ENCODE results near the gene LTBP1. TPM values are rescaled to one million over a fixed set of nuclear protein-coding genes. Genes with fewer than 3 reads are reported as not detected.

LTBP1 gene
- total RNA-seq, 4 donors from 2014 or later = 5.1 to 12.9 (median 10.7) TPM

- H3K4me1 ChIP-seq = peaks cover 0 to 11% of the 10 kb centered on the region in 2 donors
- H3K9me3 ChIP-seq = no peaks in the 10 kb centered on the region
- H3K4me3 ChIP-seq (replicated peaks in 1 of 3) = no peak overlapping the region
- H3K36me3 ChIP-seq = no peaks in the 10 kb centered on the region
- DNase-seq = no peak
- no peaks in the 10 kb centered on the region for H3K27me3 ChIP-seq
- H3K27ac ChIP-seq = no peak overlapping the region
- intact Hi-C loops (cut with DNase I) = no loop called here
- 97 to 98% methylated on average over 4 of the region's 4 CpGs for WGBS, 2 donors
- TF ChIP-seq CTCF (IDR thresholded peaks at IDR 0.05) (no peak), POLR2A (IDR thresholded peaks at IDR 0.05) (no peak)
Observed at GRCh38 chr2:33073018-33073417, 126.3 kb downstream of the LTBP1 start.

GRCh38 chr2:33074197-33074596 is 127.4 kb downstream of the LTBP1 start:
- no peak overlapping the region for H3K27ac ChIP-seq
- no peaks in the 10 kb centered on the region for H3K9me3 ChIP-seq
- H3K36me3 ChIP-seq = no peaks in the 10 kb centered on the region
- no peak for DNase-seq
- H3K4me1 ChIP-seq = peaks cover 0 to 11% of the 10 kb centered on the region in 2 donors
- 94 to 97% methylated on average over 6 of the region's 6 CpGs for WGBS, 2 donors
- no peaks in the 10 kb centered on the region for H3K27me3 ChIP-seq
- intact Hi-C loops (cut with DNase I) = no loop called here
- no peak overlapping the region for H3K4me3 ChIP-seq (replicated peaks in 1 of 3)
- TF ChIP-seq CTCF (IDR thresholded peaks at IDR 0.05) (no peak), POLR2A (IDR thresholded peaks at IDR 0.05) (no peak)

GRCh38 chr2:33077311-33077710 is 130.6 kb downstream of the LTBP1 start:
- intact Hi-C loops (cut with DNase I) = no loop called here
- no peak for DNase-seq
- TF ChIP-seq POLR2A (IDR thresholded peaks at IDR 0.05) = no peak
- WGBS, 2 donors = 81 to 85% methylated on average over 8 of the region's 8 CpGs
- Histone ChIP-seq H3K27ac (no peak overlapping the region), H3K27me3 (no peaks in the 10 kb centered on the region), H3K36me3 (no peaks in the 10 kb centered on the region), H3K4me3 (replicated peaks in 1 of 3) (no peak overlapping the region), H3K4me1 (no peaks in the 10 kb centered on the region), H3K9me3 (no peaks in the 10 kb centered on the region)

GRCh38 chr2:33077844-33078243 is 131.1 kb downstream of the LTBP1 start:
- Histone ChIP-seq H3K36me3 (no peaks in the 10 kb centered on the region), H3K27me3 (no peaks in the 10 kb centered on the region), H3K4me1 (no peaks in the 10 kb centered on the region), H3K4me3 (replicated peaks in 1 of 3) (no peak overlapping the region), H3K9me3 (no peaks in the 10 kb centered on the region), H3K27ac (no peak overlapping the region)
- intact Hi-C loops (cut with DNase I) = no loop called here
- 62 to 71% methylated on average over 4 of the region's 4 CpGs for WGBS, 2 donors
- TF ChIP-seq POLR2A (IDR thresholded peaks at IDR 0.05) (no peak), CTCF (IDR thresholded peaks at IDR 0.05) (no peak)
- no peak for DNase-seq

- DNase-seq = no peak
- intact Hi-C loops (cut with DNase I) = no loop called here
- Histone ChIP-seq H3K9me3 (no peaks in the 10 kb centered on the region), H3K27me3 (no peaks in the 10 kb centered on the region), H3K27ac (no peak overlapping the region), H3K4me1 (no peaks in the 10 kb centered on the region), H3K4me3 (replicated peaks in 1 of 3) (no peak overlapping the region), H3K36me3 (no peaks in the 10 kb centered on the region)
- TF ChIP-seq CTCF (IDR thresholded peaks at IDR 0.05) (no peak), POLR2A (IDR thresholded peaks at IDR 0.05) (no peak)
- 65 to 82% methylated on average over 7 of the region's 7 CpGs for WGBS, 2 donors
Observed at GRCh38 chr2:33081691-33082090, 134.9 kb downstream of the LTBP1 start.
